Uterus (tissue), 2 donors: ENCODE data around the gene CARS1.

Experiments
- CTCF ChIP-seq, 4 experiments: fragments of 200-600 bp in 2 of 4; fragments of 450-650 bp in 2 of 4; sonication (generic) in 2 of 4; IDR thresholded peaks; one replicate each; pipeline ENCODE4 v1.5.1; 2016 to 2019; ENCODE audit warnings: antibody characterized with exemption in 4 of 4, mild to moderate bottlenecking in 2 of 4, moderate library complexity in 1 of 4
- POLR2A ChIP-seq, 2 donors: fragments of 450-650 bp; IDR thresholded peaks; one replicate each; pipeline ENCODE4 v1.6.1; 2016; ENCODE audit warnings: antibody characterized with exemption in 2 of 2, mild to moderate bottlenecking in 1 of 2, moderate library complexity in 1 of 2

GRCh38 chr11:2997406-2997805 lies 59.8 kb downstream of the CARS1 start:
- no peak for TF ChIP-seq CTCF (IDR thresholded peaks at IDR 0.05)
- TF ChIP-seq POLR2A (IDR thresholded peaks at IDR 0.05) = no peak
